Measurements from ENCODE around the gene TSSK1B.
"Not testable (repeated sequence)": the region's sequence is repeated elsewhere in the genome, so short reads cannot be mapped to it uniquely, and the experiment has no call there.

The TSSK1B gene

DNA sequence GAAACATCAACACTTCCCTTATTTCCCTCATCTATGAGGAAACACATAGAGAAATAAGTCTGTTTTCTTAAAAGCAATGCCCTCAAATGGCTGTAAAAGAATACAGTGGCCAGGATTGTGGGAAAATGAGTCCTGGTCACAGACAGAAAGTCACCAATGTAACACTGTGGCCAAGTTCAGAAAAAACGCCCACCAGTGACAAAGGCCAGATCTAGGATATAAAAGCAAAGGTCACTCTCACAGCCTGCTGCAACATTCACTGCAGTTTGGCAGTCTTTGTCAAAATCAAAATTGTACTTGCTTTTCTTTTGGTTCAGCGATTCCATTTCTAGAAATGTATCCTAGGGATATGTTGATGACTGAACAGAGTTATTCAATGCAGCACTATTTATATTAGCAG lies 30.5 kb downstream of the TSSK1B start:
- TF ChIP-seq, protein P1, sequence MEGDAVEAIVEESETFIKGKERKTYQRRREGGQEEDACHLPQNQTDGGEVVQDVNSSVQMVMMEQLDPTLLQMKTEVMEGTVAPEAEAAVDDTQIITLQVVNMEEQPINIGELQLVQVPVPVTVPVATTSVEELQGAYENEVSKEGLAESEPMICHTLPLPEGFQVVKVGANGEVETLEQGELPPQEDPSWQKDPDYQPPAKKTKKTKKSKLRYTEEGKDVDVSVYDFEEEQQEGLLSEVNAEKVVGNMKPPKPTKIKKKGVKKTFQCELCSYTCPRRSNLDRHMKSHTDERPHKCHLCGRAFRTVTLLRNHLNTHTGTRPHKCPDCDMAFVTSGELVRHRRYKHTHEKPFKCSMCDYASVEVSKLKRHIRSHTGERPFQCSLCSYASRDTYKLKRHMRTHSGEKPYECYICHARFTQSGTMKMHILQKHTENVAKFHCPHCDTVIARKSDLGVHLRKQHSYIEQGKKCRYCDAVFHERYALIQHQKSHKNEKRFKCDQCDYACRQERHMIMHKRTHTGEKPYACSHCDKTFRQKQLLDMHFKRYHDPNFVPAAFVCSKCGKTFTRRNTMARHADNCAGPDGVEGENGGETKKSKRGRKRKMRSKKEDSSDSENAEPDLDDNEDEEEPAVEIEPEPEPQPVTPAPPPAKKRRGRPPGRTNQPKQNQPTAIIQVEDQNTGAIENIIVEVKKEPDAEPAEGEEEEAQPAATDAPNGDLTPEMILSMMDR (IDR thresholded peaks at IDR 0.05): no peak
- no peak overlapping the region for H3K27ac ChIP-seq
- DNase-seq (ENCODE audit: low spot score): no peak
- no peak overlapping the region for H3K4me3 ChIP-seq

DNA sequence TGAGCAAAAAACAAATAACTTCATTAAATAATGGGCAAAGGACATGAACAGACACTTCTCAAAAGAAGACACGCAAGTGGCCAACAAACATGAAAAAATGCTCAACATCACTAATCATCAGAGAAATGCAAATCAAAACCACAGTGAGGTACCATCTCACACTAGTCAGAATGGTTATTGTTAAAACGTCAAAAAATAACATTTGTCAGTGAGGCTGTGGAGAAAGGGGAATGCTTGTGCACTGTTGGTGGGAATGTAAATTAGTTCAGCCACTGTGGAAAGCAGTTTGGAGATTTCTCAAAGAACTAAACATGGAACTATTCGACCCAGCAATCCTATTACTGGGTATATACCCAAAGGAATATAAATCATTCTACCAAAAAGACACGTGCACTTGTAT lies 36.8 kb downstream of the TSSK1B start:
- H3K4me3 ChIP-seq; DNase-seq (ENCODE audit: low spot score); H3K27ac ChIP-seq: not testable (repeated sequence)

GRCh38 chr5:113397046-113397445 lies 37.7 kb downstream of the TSSK1B start:
- TF ChIP-seq, protein P1 (IDR thresholded peaks at IDR 0.05): no peak
- Histone ChIP-seq H3K4me3 (no peak overlapping the region), H3K27ac (no peak overlapping the region)
- DNase-seq (ENCODE audit: low spot score): no peak

DNA sequence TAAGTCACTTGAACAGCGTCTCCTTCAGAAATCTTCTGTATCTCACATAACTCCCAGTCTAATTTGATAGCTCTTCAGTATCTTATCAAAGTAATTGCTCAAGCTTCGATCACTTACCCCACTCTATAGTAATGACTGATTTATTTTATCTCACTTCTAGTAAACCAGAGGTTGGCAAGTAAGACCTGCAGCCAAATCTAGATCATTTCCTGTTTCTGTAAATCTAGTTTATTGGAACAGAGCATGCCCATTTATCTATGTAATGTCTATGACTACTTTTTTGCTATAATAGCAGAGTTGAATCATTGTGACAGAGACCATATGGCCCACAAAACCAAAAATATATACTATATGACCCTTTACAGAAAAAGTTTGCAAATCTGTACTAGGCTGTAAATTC lies 40.1 kb downstream of the TSSK1B start:
- no peak overlapping the region for H3K4me3 ChIP-seq
- TF ChIP-seq, protein P1 (IDR thresholded peaks at IDR 0.05): no peak
- DNase-seq (ENCODE audit: low spot score): no peak
- H3K27ac ChIP-seq: no peak overlapping the region

- H3K27ac ChIP-seq: no peak overlapping the region
- no peak overlapping the region for H3K4me3 ChIP-seq
- TF ChIP-seq, protein P1 (IDR thresholded peaks at IDR 0.05): no peak
- DNase-seq (ENCODE audit: low spot score): no peak
These were observed 44.6 kb downstream of the TSSK1B start for GRCh38 chr5:113390224-113390623.

GRCh38 chr5:113389116-113389515 lies 45.7 kb downstream of the TSSK1B start:
- TF ChIP-seq, protein P1 (IDR thresholded peaks at IDR 0.05): no peak
- Histone ChIP-seq H3K4me3 (no peak overlapping the region), H3K27ac (no peak overlapping the region)
- no peak for DNase-seq (ENCODE audit: low spot score)

- Histone ChIP-seq H3K4me3 (no peak overlapping the region), H3K27ac (no peak overlapping the region)
- DNase-seq (ENCODE audit: low spot score): no peak
- TF ChIP-seq, protein P1 (IDR thresholded peaks at IDR 0.05): no peak
These were observed 46.9 kb downstream of the TSSK1B start for GRCh38 chr5:113387844-113388243.

- no peak for DNase-seq (ENCODE audit: low spot score)
- TF ChIP-seq, protein P1 (IDR thresholded peaks at IDR 0.05): no peak
- Histone ChIP-seq H3K27ac (no peak overlapping the region), H3K4me3 (no peak overlapping the region)
These were observed 50.0 kb downstream of the TSSK1B start for GRCh38 chr5:113384782-113385285.

Measured in coronary artery (tissue), 2 donors.